ENCODE data around the gene NDUFB7.
A peak's percentile ranks its signal among the peaks of the same experiment; 100 is the strongest.
"Not testable (repeated sequence)": the region's sequence is repeated elsewhere in the genome, so short reads cannot be mapped to it uniquely, and the experiment has no call there.

Gene NDUFB7

GRCh38 chr19:14553042-14553938, 18.6 kb downstream of the NDUFB7 start:
- no peak for DNase-seq (ENCODE audit: low spot score)

- not testable (repeated sequence) for DNase-seq (ENCODE audit: low spot score)
Measured at GRCh38 chr19:14552006-14552360, 19.9 kb downstream of the NDUFB7 start.

- DNase-seq (ENCODE audit: low spot score), result not testable (repeated sequence)
Measured at GRCh38 chr19:14551134-14552005, 20.5 kb downstream of the NDUFB7 start.

GRCh38 chr19:14550201-14550754, 21.6 kb downstream of the NDUFB7 start:
- no peak for DNase-seq (ENCODE audit: low spot score)

GRCh38 chr19:14545716-14546082, 26.2 kb downstream of the NDUFB7 start:
- no peak for DNase-seq (ENCODE audit: low spot score)

- DNase-seq (ENCODE audit: low spot score), result no peak
Measured at GRCh38 chr19:14544977-14545715, 26.7 kb downstream of the NDUFB7 start.

- DNase-seq (ENCODE audit: low spot score), result no peak
Measured at GRCh38 chr19:14544047-14544446, 27.8 kb downstream of the NDUFB7 start.

GRCh38 chr19:14542711-14543328, 29.0 kb downstream of the NDUFB7 start:
- DNase-seq (ENCODE audit: low spot score), result peak; percentile 16

GRCh38 chr19:14541979-14542378, 29.9 kb downstream of the NDUFB7 start:
- not testable (repeated sequence) for DNase-seq (ENCODE audit: low spot score)

- no peak for DNase-seq (ENCODE audit: low spot score)
Measured at GRCh38 chr19:14540741-14541525, 30.9 kb downstream of the NDUFB7 start.

GRCh38 chr19:14536926-14537692, 34.8 kb downstream of the NDUFB7 start:
- no peak for DNase-seq (ENCODE audit: low spot score)

- no peak for DNase-seq (ENCODE audit: low spot score)
Measured at GRCh38 chr19:14533450-14533849, 38.4 kb downstream of the NDUFB7 start.

- no peak for DNase-seq (ENCODE audit: low spot score)
Measured at GRCh38 chr19:14530506-14530905, 41.4 kb downstream of the NDUFB7 start.

GRCh38 chr19:14530005-14530348, 41.9 kb downstream of the NDUFB7 start:
- peak; percentile 73 for DNase-seq (ENCODE audit: low spot score)

- DNase-seq (ENCODE audit: low spot score), result peak; percentile 99
Measured at GRCh38 chr19:14529254-14530004, 42.4 kb downstream of the NDUFB7 start, which contains the start of gene TECR. TECR (plus strand) TSS chr19:14529594; CDS start chr19:14529697, 103 bp downstream.

- DNase-seq (ENCODE audit: low spot score), result no peak
Measured at GRCh38 chr19:14528419-14529253, 43.2 kb downstream of the NDUFB7 start.

GRCh38 chr19:14526423-14526822, 45.4 kb downstream of the NDUFB7 start:
- no peak for DNase-seq (ENCODE audit: low spot score)

- DNase-seq (ENCODE audit: low spot score), result no peak
Measured at GRCh38 chr19:14525729-14526128, 46.1 kb downstream of the NDUFB7 start.

All from LoVo (cell line).